ENCODE measurements around the gene AKR7A2.

AKR7A2 gene

DNA sequence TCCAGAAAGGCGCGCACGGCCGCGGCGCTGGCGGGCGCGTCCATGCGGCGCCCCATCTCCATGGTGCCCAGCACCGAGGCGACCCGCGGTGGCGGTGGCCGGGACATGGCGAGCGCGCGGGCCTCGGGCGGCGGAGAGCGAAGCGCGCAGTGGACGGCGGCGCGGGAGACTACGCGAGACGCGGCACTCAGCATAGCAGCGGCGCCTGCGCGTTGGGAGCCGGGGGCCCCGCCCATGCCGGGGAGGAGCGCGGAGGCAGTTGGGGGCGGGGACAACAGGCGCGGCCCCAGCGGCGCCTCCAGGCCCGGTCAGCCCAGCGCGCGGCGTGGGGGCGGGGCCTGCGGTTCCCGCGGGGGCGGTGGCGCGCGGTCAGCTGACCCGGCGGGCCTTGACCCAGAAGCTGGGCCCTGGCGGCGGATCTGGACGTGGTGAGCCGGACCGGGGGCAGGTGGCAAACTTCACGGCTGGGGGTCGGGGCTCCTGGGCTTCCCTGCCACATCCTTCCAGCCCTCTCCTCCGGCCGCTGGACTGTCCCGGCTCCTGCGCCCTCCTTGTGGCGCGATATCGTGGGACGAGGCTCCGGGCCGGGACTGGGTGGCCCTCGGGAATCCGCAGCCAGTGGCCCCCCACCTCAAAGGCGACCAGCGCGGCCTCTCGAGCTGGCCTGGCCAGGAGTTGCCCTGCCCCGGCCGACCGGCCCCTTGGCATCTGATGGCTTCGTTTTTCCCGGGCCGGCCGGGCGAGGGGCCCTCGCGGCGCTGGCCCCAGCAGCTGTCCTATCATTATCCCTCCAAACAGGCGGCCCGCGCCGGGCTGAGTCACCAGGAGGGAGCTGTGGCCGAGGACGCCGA lies at the start of gene AKR7A2, which contains the start of gene SLC66A1:
TSS of gene AKR7A2 (minus strand) at position 214 of the 851 bp plus-strand sequence. CDS start at position 194, 20 bp downstream.
TSS of gene SLC66A1 (plus strand) at position 396 of the 851 bp plus-strand sequence. CDS start 5,352 bp downstream, outside the sequence.
- peak; percentile 30 for FAIRE-seq
- DNase-seq (ENCODE audit: low spot score), result peak; percentile 99

DNA sequence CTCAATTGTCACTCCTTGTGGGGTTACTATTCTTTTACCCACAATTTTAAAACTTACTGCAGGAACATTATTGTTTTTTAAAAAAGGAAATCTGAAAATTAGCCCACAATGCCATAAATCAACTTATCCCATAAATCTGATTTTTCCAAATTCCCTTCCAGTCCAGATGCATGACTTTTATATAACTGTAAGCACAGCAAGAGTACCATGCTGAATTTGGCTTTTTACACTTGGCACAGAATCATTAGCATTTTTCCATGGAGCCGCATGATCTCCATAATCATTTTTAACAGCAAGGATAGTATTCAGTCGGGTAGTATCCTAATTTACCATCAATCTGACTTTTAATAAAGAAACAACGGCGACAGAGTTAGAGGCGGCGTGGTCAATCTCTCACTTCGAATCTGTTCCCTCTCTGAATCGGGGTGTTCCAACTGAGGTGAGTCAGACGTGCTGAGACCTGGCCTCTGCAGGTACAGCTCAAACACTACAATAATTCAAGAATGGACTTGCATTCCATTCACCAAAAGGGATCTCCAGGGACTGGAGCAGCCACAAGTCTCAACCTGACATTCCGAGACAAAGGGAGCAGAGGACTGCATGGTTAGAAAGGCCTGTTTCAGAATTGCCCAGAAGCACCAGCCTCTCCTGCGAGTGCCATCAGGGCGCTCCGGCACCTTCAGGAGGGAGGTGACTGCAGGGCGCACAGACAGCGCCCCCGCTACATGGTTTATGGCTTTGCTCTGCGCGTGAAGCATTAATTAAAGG lies 49.1 kb upstream of the AKR7A2 start:
- no peak for FAIRE-seq
- DNase-seq (ENCODE audit: low spot score), result no peak

DNA sequence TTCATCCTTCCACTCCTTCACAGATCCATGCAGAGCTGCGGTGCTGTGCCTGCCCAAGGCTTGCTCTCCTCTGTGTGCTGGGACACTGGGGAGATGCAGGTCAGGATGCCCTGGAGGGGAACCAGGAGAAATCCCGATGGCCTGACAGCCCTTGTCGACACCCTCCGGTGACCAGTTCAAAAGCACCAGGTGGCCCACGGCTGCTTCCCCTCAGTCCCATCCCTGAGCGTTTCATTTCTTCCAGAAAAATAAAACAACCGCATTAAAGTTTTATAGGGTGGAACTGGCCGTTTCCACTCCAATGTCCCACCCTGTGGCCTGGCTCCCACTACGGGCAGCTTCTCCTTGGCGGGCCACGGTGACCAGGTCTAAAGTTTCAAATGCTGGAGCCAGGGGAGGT lies 48.5 kb upstream of the AKR7A2 start:
- no peak for DNase-seq (ENCODE audit: low spot score)
- no peak for FAIRE-seq

DNA sequence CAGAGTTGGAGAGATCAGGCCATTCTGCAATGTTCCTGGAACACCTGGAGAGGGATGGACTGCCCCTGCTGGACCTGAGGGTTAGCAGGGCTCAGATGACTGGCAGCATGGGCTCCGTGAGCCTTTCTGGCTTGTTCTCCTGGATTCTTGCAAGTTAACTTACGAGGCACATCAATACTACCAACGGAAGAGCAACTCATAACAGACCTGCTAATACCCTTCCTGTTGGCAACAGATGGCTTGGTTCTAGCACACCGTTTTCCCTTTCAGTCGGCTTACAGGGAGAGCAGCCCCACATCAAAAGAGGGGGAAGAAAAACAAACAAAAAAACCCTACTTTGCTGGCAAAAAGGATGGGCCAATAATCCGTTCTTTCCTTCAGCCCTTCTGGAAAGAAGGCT lies 48.1 kb upstream of the AKR7A2 start:
- no peak for DNase-seq (ENCODE audit: low spot score)
- no peak for FAIRE-seq

DNA sequence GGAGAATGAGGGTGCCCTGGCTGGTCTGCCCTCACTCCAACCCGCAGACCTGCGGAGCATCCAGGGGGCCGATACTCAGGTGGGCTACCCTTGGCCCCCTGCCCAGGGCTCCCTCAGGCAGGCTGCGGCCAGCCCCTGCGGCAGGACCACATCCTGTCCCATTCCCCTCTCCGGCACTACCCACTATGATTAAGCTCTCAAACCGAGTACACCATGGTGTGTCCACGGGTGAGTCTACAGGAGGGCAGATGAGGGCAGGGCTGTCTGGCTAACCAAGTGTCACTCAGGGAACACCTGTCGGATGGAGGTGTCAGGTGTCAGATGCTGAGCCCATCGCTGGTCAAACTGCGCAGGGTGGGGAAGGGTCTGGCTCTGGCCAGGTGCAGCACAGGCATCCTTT lies 47.4 kb upstream of the AKR7A2 start:
- no peak for FAIRE-seq
- no peak for DNase-seq (ENCODE audit: low spot score)

DNA sequence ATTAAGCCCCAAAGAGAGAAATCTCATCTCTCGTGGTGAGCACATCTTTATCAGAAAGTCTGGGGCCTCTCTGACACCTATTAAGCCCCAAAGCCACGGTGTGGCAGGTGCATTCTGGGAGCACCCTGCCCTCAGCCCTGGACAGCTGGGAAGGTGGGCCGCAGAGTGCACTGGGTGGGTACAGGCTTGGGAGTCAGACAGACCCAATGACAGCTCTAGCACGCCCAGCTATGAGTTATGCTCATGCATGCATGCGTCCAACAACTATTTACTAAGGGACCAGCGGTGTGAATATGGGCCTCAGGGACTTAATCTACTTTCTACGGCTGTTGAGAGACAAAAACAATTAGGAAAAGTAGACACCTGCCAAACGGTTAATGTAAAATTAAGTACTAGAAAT lies 46.8 kb upstream of the AKR7A2 start:
- FAIRE-seq, result no peak
- no peak for DNase-seq (ENCODE audit: low spot score)

DNA sequence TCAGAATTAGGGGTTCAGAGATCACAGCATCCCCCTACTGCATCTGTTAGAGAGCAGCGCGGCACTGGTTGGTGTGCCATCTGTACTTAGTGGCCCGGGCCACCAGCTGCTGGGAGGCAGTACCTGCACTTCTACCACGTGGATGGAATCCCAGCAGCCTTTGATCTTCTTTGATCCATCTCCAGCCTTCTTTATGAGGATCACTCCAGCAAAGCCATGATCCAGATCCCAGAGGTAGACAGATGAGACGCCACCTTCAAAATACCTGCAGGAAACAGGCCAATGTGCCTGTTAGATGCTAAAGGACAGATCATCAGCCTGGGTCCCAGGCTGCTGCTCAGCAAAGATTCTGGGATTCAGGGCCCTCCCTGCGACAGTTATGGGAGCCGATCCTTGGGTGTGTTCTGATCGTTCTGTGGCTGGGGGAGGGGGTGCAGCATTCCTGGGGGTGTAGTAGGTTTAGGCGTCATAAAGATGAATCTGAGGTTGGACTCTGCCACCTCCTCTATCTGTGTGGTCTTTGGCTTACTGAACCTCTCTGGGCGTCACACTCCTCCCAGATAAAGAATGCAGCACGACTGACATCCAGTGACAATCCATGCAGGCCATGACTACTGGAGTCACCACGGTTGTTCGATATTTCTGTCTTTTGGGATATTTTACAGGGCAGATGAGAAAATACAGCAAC lies 45.5 kb upstream of the AKR7A2 start:
- FAIRE-seq (no peak), DNase-seq (ENCODE audit: low spot score) (no peak)

DNA sequence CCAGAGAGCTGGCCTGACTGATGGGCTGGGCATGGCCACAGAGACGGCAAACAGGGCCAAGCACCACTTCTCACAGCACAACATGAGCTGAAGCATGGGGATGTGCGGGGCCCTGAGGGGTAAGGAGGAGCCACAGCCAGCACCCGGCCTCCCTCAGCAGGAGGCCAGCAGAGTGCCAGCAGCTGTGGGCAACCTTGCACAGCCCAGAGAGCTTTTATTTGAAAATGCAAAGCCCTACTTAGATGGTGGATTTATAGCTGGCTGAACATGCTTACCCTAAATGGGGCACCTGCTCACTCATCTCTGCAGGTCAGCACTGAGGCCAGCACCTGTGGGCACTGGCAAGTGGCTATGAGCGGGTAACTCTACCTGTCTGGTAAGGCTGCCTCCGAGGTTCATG lies 44.3 kb upstream of the AKR7A2 start:
- FAIRE-seq, result no peak

DNA sequence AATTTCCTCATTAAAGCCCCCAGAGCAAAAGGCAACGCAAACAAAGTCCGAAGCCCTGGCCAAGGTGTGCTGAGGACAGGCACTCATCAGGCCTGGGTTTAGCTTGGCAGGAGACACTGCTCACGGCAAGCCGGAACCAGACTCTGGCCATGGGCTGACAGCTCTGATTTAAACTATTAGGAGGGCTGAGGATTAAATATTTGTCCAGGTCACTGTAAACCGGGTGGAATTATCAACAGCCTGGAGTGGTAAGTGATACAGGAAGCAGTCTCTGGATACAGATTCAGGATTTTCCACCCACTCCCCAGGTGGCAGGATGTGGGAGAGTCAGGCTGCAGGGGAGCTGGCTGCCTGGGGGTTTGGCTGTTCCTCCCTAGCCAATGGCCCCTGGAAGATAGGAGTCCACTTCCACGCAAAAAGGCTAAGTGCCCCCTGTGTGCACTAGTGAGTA lies 42.6 kb upstream of the AKR7A2 start:
- DNase-seq (ENCODE audit: low spot score), result no peak
- FAIRE-seq, result no peak

More for the DNA sequence above, 44.3 kb upstream of the AKR7A2 start:
- no peak for DNase-seq (ENCODE audit: low spot score)

DNA sequence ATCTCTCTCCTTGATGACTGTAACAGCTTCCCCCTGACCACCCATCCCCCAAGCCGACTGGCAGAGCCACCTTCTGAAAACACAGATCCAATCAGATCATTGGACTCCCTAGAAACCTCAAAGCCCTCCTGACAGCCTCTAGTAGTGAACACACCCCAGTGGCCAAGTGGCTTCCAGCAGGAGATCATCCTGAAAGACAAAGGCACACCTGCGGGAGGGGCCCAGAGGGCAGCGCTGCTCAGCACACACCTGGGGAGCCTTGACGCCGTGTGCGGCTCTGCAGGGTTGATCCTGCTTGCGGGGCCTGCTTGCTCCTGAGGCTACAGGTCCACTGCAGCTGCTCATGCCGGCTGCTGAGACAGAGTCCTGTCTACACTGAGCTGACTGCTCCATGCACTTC lies 41.7 kb upstream of the AKR7A2 start:
- DNase-seq (ENCODE audit: low spot score) (no peak), FAIRE-seq (no peak)

DNA sequence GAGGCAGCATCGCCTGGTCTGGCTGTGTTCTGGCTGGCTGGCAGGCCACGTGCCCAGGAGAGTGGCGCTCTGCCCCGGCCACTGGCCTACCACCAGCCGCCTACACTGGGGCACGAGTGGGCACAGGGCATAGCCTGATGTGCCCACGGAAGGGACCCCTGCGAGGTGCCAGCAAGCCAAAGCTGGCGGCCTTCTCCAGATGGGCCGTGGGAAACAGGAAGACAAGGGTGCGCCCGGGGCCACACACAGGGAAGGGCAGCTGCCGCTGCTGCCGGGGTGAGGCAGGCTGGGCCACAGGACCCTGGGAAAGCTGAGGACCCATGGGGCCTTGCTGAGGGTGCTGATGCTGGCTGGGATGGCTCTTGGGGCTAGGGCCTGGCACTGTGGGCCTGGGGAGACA lies 40.9 kb upstream of the AKR7A2 start:
- FAIRE-seq, result no peak

DNA sequence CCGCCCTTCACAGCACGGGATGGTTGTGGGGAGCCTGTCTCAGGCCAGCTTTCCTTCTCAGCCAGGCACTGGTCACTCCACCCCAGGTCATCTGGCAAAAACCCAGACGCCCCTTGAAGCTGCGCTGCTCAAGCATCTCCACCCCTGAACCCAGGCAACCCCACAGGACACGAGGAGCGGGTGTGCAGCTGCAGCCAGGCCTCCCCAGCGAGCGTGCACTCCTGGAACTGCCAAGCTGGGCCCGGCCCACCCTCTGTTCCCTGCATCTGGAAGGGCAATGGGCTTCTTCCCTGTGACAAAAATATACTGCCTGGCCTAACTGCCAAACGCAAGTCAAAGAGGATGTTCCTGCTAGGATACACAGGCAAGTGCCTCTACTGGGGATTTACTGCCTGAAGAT lies 39.9 kb upstream of the AKR7A2 start:
- no peak for FAIRE-seq
- no peak for DNase-seq (ENCODE audit: low spot score)

More for the DNA sequence above, 40.9 kb upstream of the AKR7A2 start:
- DNase-seq (ENCODE audit: low spot score), result no peak

DNA sequence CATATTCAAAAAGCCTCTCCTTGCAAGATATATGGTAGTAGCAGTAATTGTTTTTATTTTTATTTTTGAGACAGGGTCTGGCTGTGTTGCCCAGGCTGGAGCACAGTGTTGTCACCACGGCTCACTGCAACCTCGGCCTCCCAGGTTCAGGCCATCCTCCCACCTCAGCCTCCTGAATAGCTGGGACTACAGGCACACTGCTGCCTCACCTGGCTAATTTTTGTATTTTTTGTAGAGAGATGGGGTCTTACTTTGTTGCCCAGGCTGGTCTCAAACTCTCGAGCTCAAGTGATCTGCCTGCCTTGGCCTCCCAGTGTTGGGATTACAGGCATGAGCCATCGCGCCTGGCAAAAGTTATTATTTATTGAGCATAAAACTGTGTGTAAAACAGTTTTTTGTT lies 38.6 kb upstream of the AKR7A2 start:
- DNase-seq (ENCODE audit: low spot score), result no peak
- FAIRE-seq, result no peak

DNA sequence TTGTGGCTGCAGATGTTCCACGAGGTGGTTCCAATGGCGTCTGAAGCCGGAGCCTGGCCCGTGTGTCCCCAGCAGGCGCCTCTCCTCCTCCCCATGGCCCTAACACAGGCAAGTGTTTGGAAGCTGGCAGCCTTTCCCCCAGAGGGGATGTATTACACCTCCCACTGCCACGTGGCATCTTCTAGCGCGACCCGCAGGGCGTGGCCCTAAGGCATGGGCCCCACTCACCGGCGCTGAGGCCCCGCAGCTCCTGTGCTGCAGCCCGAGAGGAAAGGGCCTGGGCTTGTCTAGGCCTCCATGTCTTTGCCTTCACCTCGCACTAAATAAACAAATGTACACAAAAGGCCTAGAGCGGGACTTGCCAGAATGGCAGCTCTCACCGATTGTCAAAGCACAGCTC lies 38.1 kb upstream of the AKR7A2 start:
- FAIRE-seq (no peak), DNase-seq (ENCODE audit: low spot score) (no peak)

DNA sequence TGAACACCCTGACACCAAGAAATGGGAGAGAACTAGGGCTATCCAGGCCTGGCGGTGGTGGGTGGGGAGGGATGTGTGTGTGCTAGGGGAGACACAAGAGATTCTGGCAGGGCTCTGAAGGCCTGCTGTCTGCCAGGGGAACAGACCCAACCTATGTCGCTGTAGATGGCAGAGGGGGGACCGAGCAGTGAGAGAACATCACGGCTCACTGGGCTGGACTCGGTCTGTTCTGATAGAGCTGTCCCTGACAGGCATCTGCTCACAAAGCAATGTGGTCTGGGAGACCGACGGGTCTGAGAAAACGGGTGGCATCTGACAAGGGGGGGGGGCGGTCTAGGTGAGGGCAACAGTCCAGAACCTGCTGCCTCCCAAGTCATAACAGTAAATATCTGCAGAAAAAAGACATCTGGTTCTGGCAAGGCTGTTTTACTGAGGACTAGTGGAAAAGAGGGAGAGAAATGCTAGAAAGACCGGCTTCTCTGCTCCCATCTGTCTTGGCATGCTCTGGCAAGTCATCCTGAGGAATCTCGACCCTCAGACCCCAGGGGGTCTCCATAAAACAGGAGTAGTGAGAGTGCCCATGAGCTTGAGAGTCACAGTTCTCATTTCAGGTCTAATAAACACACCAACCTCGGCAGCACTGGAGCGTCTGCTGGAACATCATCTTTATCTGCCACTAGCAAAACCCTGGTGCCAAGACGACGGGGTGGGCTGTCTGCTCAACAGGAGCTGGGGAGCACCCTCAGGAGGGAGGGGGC lies 36.7 kb upstream of the AKR7A2 start:
- FAIRE-seq, result no peak
- no peak for DNase-seq (ENCODE audit: low spot score)

DNA sequence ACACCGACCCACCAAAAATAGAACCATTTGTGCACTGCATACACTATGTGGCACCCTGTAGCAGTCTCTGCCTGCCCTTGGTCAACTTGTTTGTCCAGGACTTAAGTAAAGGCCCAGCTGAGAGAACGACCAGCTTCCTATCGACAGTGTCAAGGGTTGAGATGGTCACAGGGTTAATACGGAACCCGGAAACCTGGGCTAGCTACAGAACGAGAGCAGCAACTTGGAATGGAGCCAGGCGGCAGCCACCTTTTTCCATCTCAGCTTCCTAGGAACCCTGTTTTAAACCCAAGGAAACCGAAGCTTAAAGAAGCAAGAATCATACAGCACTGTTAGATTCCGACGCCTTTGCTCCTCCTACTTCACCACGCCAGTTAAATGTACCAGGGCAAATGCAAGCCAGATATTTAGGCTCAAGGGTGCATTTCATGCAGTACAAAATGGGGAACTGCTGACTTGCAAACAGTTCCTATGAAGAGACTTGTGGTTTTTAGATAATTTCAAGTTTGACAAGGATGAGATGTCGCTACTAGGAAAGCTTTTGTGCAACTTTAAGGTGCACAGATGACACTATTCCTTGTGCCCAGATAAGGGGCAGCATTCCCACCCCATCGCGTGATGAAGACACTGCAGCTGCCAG lies 35.7 kb upstream of the AKR7A2 start:
- DNase-seq (ENCODE audit: low spot score) (no peak), FAIRE-seq (no peak)

DNA sequence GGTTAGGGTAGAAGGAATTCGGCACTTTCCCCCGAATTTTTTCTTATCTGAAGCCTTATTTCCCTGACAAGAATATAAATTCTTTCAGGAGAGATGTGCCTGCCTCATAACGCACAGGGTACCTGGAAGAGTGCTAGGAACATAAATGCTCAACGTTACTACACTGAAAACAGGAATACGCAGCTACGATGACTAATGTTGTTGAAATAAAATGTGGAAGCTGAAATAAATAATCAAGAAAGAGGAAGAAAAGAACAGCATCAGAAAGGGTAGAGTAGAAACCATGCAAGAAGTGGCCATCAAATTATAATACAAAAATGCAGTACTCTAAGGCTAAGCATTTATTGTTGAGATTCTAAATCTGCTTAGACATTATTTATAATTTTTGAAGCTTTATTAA lies 34.1 kb upstream of the AKR7A2 start:
- no peak for FAIRE-seq

DNA sequence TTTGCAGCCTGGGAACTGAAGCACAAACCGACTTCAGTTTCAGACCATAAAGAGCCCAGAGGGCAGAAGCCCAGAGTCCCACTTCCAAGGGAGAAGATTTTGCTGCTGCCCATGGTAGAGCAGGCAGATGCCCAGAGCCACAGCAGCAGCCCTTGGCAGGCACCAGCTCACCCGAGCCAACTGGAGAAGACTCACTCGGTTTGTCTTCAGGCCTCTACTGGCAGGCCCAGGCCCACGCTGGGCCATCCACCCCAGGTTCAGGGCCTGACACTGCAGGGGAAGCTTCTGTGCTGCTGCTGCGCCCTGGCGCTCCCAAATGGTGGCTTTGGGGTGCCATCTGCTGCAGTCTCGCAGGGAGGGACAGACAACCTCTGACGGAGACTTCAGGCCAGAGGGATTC lies 33.4 kb upstream of the AKR7A2 start:
- DNase-seq (ENCODE audit: low spot score), result no peak
- FAIRE-seq, result no peak

More for the DNA sequence above, 34.1 kb upstream of the AKR7A2 start:
- DNase-seq (ENCODE audit: low spot score), result no peak

DNA sequence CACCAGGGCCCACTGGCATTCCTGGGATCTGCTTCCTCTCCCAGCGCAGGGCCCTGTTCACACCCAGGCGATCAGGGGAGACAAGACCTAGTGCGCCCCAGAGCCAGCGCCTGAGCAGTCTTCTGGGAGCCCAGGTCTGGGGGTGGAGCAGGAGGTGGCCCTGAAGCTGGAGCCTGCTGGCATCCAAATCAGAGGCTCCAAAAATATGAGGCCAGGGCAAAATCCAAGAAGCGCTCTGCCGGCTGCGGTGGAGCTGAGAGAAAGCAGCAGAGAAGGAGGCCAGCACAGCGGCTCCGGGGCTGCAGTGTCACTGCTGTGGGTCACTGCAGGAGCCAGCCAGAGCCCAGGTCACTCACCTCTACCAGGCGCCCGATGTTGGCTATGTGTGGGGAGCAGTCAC lies 32.9 kb upstream of the AKR7A2 start:
- no peak for FAIRE-seq
- no peak for DNase-seq (ENCODE audit: low spot score)

DNA sequence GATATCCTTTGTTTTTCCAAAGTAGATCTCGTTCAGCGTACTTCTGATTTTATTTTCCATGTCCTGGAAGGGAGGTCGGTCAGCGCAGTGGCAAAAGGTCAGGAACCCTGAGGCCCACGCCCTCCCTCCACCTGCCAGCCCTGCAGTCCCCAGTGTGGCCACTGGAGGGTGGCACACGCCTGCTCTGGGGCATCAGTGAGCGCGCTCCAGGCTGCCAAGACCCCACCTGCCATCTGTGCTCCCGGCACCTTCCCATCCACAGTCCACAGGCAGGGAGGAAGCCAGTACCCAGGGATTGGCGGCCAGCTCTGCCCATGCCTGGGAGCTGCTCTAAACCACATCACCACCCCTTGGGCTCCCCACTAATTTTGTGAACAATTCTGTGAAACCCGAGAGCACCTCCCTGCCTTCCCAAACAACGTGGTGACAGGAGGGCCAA lies 32.4 kb upstream of the AKR7A2 start:
- DNase-seq (ENCODE audit: low spot score) (peak; percentile 63), FAIRE-seq (no peak)
